Measurements from ENCODE around the gene ABI2. TPM values are rescaled to one million over a fixed set of nuclear protein-coding genes. Genes with fewer than 3 reads are reported as not detected.

Gene ABI2
- total RNA-seq, 1 experiment from 2014 or later = 75.6 TPM

DNA sequence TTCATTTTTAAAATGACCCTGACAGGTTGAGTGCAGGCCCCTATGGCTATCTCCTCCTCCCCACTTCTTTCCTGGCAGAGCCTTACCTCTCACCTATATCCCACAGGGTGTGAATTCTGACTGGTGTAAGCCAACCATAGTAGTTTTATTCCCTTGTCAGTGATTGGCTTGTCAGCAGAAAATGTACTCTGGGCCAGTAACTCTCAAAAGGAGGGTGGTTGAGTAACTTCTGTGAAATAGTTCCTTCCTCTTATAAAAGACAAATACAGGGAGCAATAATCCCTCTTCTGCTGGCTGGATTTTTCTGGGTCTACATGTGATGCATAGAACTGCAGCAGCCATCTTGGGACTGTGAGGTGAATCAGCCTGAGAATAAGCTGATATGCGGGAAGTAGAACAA lies 123.5 kb downstream of the ABI2 start:
- peak; percentile 42; the same call in 1 of the 2 replicates for ATAC-seq
- Histone ChIP-seq H3K4me3 (replicated peaks in 1 of 2; ENCODE audit: low read depth in 1 of 2, low read length in 2 of 2) (no peak overlapping the region), H3K9me3 (ENCODE audit: control insufficient read depth in 1 of 2, insufficient read depth in 1 of 2, low read depth in 1 of 2, low read length in 2 of 2) (no peaks in the 10 kb centered on the region), H3K4me2 (ENCODE audit: low read length) (no peak overlapping the region), H3K79me2 (ENCODE audit: insufficient read depth, low read length) (no peaks in the 10 kb centered on the region), H3K36me3 (ENCODE audit: control insufficient read depth in 1 of 2, insufficient read depth in 2 of 2, low read length in 2 of 2) (peaks cover 0 to 12% of the 10 kb centered on the region in 2 experiments; a peak in 2 of 4 replicates), H2AFZ (ENCODE audit: low read depth, low read length, poor library complexity, severe bottlenecking) (no peak overlapping the region), H3K4me1 (ENCODE audit: control insufficient read depth in 1 of 2, insufficient read depth in 2 of 2, low read length in 2 of 2) (peaks cover 11 to 15% of the 10 kb centered on the region in 2 experiments), H3K27me3 (ENCODE audit: insufficient read depth, low read length) (no peaks in the 10 kb centered on the region), H3K27ac (ENCODE audit: low read depth, low read length) (no peak overlapping the region), H3K9me2 (ENCODE audit: insufficient read depth) (no peaks in the 10 kb centered on the region), H3K9ac (ENCODE audit: low read length) (no peak overlapping the region), H4K20me1 (ENCODE audit: insufficient read depth) (no peaks in the 10 kb centered on the region)
- no peak for DNase-seq (ENCODE audit: low read depth, low spot score)
- ChIA-PET POLR2A (no interaction called here), RAD21 (ENCODE audit: low non-redundant PET in 1 of 2, low total read pairs in 2 of 2, uncharacterized antibody in 2 of 2, unreplicated experiment in 2 of 2) (no interaction called here), CTCF (no interaction called here)
- TF ChIP-seq, protein P1, sequence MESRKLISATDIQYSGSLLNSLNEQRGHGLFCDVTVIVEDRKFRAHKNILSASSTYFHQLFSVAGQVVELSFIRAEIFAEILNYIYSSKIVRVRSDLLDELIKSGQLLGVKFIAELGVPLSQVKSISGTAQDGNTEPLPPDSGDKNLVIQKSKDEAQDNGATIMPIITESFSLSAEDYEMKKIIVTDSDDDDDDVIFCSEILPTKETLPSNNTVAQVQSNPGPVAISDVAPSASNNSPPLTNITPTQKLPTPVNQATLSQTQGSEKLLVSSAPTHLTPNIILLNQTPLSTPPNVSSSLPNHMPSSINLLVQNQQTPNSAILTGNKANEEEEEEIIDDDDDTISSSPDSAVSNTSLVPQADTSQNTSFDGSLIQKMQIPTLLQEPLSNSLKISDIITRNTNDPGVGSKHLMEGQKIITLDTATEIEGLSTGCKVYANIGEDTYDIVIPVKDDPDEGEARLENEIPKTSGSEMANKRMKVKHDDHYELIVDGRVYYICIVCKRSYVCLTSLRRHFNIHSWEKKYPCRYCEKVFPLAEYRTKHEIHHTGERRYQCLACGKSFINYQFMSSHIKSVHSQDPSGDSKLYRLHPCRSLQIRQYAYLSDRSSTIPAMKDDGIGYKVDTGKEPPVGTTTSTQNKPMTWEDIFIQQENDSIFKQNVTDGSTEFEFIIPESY (IDR thresholded peaks at IDR 0.05; ENCODE audit: extremely low read depth, insufficient replicate concordance, low read length) = no peak
- TF ChIP-seq EZH2 (IDR thresholded peaks at IDR 0.05) (no peak), SP1 (IDR thresholded peaks at IDR 0.05; ENCODE audit: low read depth) (no peak), POLR2AphosphoS5 (IDR thresholded peaks at IDR 0.05; ENCODE audit: low read depth, low read length) (no peak), CBX3 (IDR thresholded peaks at IDR 0.05; ENCODE audit: low read depth) (no peak), EGR1 (IDR thresholded peaks at IDR 0.05; ENCODE audit: low read depth) (no peak), RAD21 (IDR thresholded peaks at IDR 0.05; ENCODE audit: low read depth) (no peak), ZFX (IDR thresholded peaks at IDR 0.05) (no peak), CEBPB (IDR thresholded peaks at IDR 0.05; ENCODE audit: low read depth) (no peak), SRF (IDR thresholded peaks at IDR 0.05; ENCODE audit: low read depth) (no peak), YY1 (IDR thresholded peaks at IDR 0.05; ENCODE audit: extremely low read depth, insufficient replicate concordance, low read depth, low read length) (no peak), JUND (IDR thresholded peaks at IDR 0.05) (no peak), TCF7L2 (IDR thresholded peaks at IDR 0.05; ENCODE audit: borderline replicate concordance, extremely low read depth, insufficient read depth, insufficient read length) (no peak), FOSL1 (IDR thresholded peaks at IDR 0.05; ENCODE audit: low read depth) (no peak), POLR2A (IDR thresholded peaks at IDR 0.05; ENCODE audit: borderline replicate concordance, extremely low read depth, insufficient read depth, insufficient read length) (no peak), SIN3A (IDR thresholded peaks at IDR 0.05; ENCODE audit: low read depth) (no peak), ZNF274 (IDR thresholded peaks at IDR 0.05; ENCODE audit: low read depth, low read length) (no peak)
- TF ChIP-seq, protein P2, sequence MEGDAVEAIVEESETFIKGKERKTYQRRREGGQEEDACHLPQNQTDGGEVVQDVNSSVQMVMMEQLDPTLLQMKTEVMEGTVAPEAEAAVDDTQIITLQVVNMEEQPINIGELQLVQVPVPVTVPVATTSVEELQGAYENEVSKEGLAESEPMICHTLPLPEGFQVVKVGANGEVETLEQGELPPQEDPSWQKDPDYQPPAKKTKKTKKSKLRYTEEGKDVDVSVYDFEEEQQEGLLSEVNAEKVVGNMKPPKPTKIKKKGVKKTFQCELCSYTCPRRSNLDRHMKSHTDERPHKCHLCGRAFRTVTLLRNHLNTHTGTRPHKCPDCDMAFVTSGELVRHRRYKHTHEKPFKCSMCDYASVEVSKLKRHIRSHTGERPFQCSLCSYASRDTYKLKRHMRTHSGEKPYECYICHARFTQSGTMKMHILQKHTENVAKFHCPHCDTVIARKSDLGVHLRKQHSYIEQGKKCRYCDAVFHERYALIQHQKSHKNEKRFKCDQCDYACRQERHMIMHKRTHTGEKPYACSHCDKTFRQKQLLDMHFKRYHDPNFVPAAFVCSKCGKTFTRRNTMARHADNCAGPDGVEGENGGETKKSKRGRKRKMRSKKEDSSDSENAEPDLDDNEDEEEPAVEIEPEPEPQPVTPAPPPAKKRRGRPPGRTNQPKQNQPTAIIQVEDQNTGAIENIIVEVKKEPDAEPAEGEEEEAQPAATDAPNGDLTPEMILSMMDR (IDR thresholded peaks at IDR 0.05 in 2 of 3, conservative IDR thresholded peaks at IDR 0.05 in 1 of 3; ENCODE audit: borderline replicate concordance in 1 of 3, insufficient read depth in 1 of 3, low read depth in 2 of 3, low read length in 2 of 3) = no peak
- TF ChIP-seq, protein P3, sequence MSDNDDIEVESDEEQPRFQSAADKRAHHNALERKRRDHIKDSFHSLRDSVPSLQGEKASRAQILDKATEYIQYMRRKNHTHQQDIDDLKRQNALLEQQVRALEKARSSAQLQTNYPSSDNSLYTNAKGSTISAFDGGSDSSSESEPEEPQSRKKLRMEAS (IDR thresholded peaks at IDR 0.05) = no peak
- TF ChIP-seq, protein P4, sequence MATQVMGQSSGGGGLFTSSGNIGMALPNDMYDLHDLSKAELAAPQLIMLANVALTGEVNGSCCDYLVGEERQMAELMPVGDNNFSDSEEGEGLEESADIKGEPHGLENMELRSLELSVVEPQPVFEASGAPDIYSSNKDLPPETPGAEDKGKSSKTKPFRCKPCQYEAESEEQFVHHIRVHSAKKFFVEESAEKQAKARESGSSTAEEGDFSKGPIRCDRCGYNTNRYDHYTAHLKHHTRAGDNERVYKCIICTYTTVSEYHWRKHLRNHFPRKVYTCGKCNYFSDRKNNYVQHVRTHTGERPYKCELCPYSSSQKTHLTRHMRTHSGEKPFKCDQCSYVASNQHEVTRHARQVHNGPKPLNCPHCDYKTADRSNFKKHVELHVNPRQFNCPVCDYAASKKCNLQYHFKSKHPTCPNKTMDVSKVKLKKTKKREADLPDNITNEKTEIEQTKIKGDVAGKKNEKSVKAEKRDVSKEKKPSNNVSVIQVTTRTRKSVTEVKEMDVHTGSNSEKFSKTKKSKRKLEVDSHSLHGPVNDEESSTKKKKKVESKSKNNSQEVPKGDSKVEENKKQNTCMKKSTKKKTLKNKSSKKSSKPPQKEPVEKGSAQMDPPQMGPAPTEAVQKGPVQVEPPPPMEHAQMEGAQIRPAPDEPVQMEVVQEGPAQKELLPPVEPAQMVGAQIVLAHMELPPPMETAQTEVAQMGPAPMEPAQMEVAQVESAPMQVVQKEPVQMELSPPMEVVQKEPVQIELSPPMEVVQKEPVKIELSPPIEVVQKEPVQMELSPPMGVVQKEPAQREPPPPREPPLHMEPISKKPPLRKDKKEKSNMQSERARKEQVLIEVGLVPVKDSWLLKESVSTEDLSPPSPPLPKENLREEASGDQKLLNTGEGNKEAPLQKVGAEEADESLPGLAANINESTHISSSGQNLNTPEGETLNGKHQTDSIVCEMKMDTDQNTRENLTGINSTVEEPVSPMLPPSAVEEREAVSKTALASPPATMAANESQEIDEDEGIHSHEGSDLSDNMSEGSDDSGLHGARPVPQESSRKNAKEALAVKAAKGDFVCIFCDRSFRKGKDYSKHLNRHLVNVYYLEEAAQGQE (IDR thresholded peaks at IDR 0.05; ENCODE audit: low read depth) = no peak
- no TSS peak for BruUV-seq (replicated peaks)
- intact Hi-C loops (cut with micrococcal nuclease) = loop anchor here (5.0 kb wide), 1 partner anchor 864 kb away; no protein-coding TSS in a partner anchor

Measured in HCT116 (cell line).